ENCODE data around the gene ATP1B2. TPM values are rescaled to one million over a fixed set of nuclear protein-coding genes. Genes with fewer than 3 reads are reported as not detected.
A peak's percentile ranks its signal among the peaks of the same experiment; 100 is the strongest.

The ATP1B2 gene
- total and polyA plus RNA-seq, 9 of the 15 experiments (the other 6 are each of a cell fraction or from before 2014, with no cell fraction given): 0.23 to 6.0 (median 0.99) TPM

- TF ChIP-seq E2F4 (CRISPR knock-in tag; IDR thresholded peaks at IDR 0.05; ENCODE audit: low read depth) (no peak), CLOCK (CRISPR knock-in tag; IDR thresholded peaks at IDR 0.05; ENCODE audit: borderline replicate concordance) (no peak), ZBTB43 (CRISPR knock-in tag; IDR thresholded peaks at IDR 0.05) (no peak), PTBP1 (IDR thresholded peaks at IDR 0.05; ENCODE audit: low read depth, low read length) (no peak), SPI1 (IDR thresholded peaks at IDR 0.05; ENCODE audit: borderline replicate concordance, low read depth, low read length) (0 out of 2 replicates have a peak, but pooled peaks have one; percentile 8)
- ATAC-seq (no peak), FAIRE-seq (no peak), DNase-seq (ENCODE audit: extremely low read depth in 1 of 4, low spot score in 3 of 4) (peak in 1 of 4 experiments; percentile 2)
- H3K27me3 ChIP-seq (ENCODE audit: control insufficient read depth in 2 of 2, insufficient read depth in 2 of 2, low read length in 2 of 2): no peaks in the 10 kb centered on the region
- peaks cover 19 to 20% of the 10 kb centered on the region in 2 experiments; a peak in 4 of 5 replicates for H3K4me1 ChIP-seq (replicated peaks in 1 of 2; ENCODE audit: control insufficient read depth in 2 of 2, insufficient read depth in 2 of 2, low read length in 2 of 2)
- BruUV-seq (replicated peaks): no TSS peak
- ChIA-PET CTCF (ENCODE audit: low intra/inter-chr PET ratio) (no interaction called here), POLR2A (no interaction called here)
- H3K79me2 ChIP-seq (ENCODE audit: control insufficient read depth, insufficient read depth, low read length): no peaks in the 10 kb centered on the region
- H3K9ac ChIP-seq (ENCODE audit: insufficient read depth in 1 of 2, low read depth in 2 of 2, low read length in 2 of 2): no peak overlapping the region; a peak in 1 of 4 replicates
- H2AFZ ChIP-seq (ENCODE audit: low read depth, low read length): 0 out of 2 replicates have a peak overlapping the region, but pooled peaks have one; percentile 9
- H3K9me3 ChIP-seq (replicated peaks; ENCODE audit: control insufficient read depth, insufficient read depth, low read depth, low read length): no peaks in the 10 kb centered on the region; the same call in 1 of the 2 replicates
- intact Hi-C loops (cut with micrococcal nuclease): no loop called here
- WGBS (ENCODE audit: insufficient coverage, low coverage, missing lambda C conversion rate): 45% methylated on average over 3 of the region's 4 CpGs
- no peak overlapping the region for H3K4me3 ChIP-seq
- H4K20me1 ChIP-seq (replicated peaks; ENCODE audit: control insufficient read depth, insufficient read depth, low read length): no peaks in the 10 kb centered on the region
- no peak overlapping the region for H3K4me2 ChIP-seq (ENCODE audit: insufficient read depth, low read length)
- H3K9me1 ChIP-seq (ENCODE audit: control insufficient read depth, insufficient read depth, low read length): no peaks in the 10 kb centered on the region
- in situ Hi-C loops (cut with MboI): no loop called here
- no peaks in the 10 kb centered on the region for H3K36me3 ChIP-seq (ENCODE audit: control insufficient read depth, insufficient read depth, low read length)
- no peak overlapping the region for H3K27ac ChIP-seq (ENCODE audit: extremely low read depth, low read depth, low read length)
Observed at GRCh38 chr17:7644775-7645174, 6.0 kb upstream of the ATP1B2 start.
